AG09319 (cell line): ENCODE measurements around the gene KDM3B.
A peak's percentile ranks its signal among the peaks of the same experiment; 100 is the strongest.

ENCODE experiments used
- DNase-seq: peaks from one replicate; pipeline ENCODE4 v3.0.0-alpha.2; 2010; ENCODE audit warnings: low read depth; ENCODE audit errors: extremely low read depth
- CTCF ChIP-seq: IDR thresholded peaks from 2 replicates; pipeline ENCODE4 v1.5.1; 2011; ENCODE audit warnings: low read depth, mild to moderate bottlenecking, inconsistent platforms, low read length, moderate library complexity

KDM3B gene

DNA sequence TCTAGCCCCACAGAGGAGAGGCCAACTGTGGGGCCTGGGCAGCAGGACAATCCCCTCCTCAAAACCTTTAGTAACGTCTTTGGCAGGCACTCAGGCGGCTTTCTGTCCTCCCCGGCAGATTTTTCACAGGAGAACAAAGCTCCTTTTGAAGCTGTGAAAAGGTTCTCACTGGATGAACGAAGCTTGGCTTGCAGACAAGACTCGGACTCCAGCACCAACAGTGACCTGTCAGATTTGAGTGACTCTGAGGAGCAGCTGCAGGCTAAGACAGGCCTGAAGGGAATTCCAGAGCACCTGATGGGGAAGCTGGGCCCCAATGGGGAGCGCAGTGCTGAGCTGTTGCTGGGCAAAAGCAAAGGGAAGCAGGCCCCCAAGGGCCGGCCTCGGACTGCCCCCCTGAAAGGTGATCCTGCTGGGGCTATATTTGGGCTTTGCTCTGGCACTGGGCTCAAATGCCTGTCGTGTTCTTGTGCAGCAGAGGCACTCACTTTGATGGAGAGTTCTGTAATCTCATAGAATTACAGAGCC is 39.4 kb downstream of the KDM3B start:
- TF ChIP-seq CTCF = no peak
- no peak for DNase-seq

DNA sequence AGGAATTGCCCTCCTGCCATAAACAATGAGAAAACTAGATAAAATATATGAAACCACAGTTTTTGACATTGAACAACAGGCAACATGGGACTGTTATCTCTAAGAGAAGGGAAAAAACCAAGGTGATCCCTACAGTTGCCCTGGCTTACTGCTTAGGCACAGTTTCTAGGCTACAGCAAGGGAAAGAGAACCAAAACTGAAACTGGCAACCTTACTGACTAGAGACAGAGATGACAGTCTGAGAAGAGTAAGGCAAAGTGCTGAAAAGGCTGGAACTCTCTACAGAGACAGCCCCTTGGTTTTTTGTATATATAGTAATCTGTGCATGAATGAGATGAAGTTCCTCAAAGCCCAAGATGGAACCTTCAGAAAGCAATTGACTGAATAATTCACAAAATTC is 50.2 kb downstream of the KDM3B start:
- no peak for TF ChIP-seq CTCF
- DNase-seq = no peak

GRCh38 chr5:138408023-138408422 is 55.5 kb downstream of the KDM3B start:
- TF ChIP-seq CTCF = no peak
- DNase-seq = no peak

DNA sequence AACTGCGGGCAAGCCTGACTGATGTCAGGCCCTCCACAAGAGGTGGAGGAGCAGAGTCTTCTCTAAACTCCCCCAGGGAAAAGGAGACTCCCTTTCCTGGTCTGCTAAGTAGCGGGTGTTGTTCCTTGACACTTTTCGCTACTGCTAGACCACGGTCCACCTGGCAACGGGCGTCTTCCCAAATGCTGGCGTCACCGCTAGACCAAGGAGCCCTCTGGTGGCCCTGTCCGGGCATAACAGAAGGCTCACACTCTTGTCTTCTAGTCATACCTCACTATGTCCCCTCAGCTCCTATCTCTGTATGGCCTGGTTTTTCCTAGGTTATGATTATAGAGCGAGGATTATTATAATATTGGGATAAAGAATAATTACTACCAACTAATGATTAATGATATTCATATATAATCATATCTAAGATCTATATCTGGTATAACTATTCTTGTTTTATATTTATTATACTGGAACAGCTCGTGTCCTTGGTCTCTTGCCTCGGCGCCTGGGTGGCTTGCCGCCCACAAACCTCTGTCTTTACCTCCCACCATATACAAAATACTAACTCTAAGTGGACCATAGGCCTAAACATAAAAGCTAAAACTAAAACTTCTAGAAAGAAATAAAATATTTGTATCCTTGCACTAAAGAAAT is 58.6 kb downstream of the KDM3B start:
- peak; percentile 3 for DNase-seq
- peak; percentile 39 for TF ChIP-seq CTCF

GRCh38 chr5:138418444-138418843 is 66.0 kb downstream of the KDM3B start:
- DNase-seq = no peak
- no peak for TF ChIP-seq CTCF

DNA sequence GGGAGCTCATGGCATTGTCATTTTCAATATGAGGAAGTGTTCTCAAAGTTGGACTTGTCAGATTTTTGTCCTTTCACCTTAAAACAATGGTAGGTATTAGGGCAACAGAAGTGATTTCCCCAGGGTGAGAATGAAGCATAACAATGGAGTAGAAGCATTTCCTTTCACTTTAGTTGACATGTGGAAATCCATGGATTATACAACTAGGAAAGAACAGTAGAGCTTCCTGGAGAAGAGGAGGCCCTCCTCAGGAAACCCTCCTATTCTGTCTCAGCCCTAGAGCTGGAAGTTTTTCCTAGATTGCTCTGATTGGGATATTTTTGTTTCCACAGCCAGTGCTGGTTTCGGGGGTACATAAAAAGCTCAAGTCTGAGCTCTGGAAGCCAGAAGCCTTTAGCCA is 72.6 kb downstream of the KDM3B start:
- no peak for DNase-seq
- TF ChIP-seq CTCF = no peak

- no peak for TF ChIP-seq CTCF
- no peak for DNase-seq
Observed at GRCh38 chr5:138435943-138436342, 83.5 kb downstream of the KDM3B start.
